NT2/D1 (cell line): ENCODE data around the gene MTHFSD.

Experiments
- DNase-seq: peaks from one replicate; pipeline ENCODE4 v3.0.0-alpha.2; 2011; ENCODE audit warnings: low read depth, low spot score
- H3K27me3 ChIP-seq: 2 replicates; pipeline ENCODE4 v1.6.0; 2011; ENCODE audit warnings: mild to moderate bottlenecking; ENCODE audit not compliant: insufficient read length, insufficient read depth
- H3K36me3 ChIP-seq: 2 replicates; pipeline ENCODE4 v1.6.1; 2011; ENCODE audit warnings: mild to moderate bottlenecking, low read length, mixed read lengths; ENCODE audit not compliant: insufficient read depth, insufficient read length
- H3K4me1 ChIP-seq: 2 replicates; pipeline ENCODE4 v1.5.1; 2011; ENCODE audit not compliant: insufficient read depth, insufficient read length
- H3K4me3 ChIP-seq: 2 replicates; pipeline ENCODE4 v1.5.1; 2011; ENCODE audit warnings: low read depth; ENCODE audit not compliant: insufficient read length
- H3K9ac ChIP-seq: 2 replicates; pipeline ENCODE4 v1.6.0; 2011; ENCODE audit warnings: low read depth; ENCODE audit not compliant: insufficient read length
- H3K9me3 ChIP-seq: 2 replicates; pipeline ENCODE4 v1.5.1; 2011; ENCODE audit warnings: mild to moderate bottlenecking, low read length; ENCODE audit not compliant: insufficient read depth
- SUZ12 ChIP-seq: IDR thresholded peaks from 2 replicates; pipeline ENCODE4 v1.6.1; 2011; ENCODE audit not compliant: insufficient read length, insufficient read depth; ENCODE audit errors: extremely low read depth
- YY1 ChIP-seq: IDR thresholded peaks from 2 replicates; pipeline ENCODE4 v1.6.1; 2011; ENCODE audit not compliant: insufficient read length, insufficient read depth
- ZNF274 ChIP-seq: IDR thresholded peaks from 2 replicates; pipeline ENCODE4 v1.6.1; 2011; ENCODE audit warnings: mild to moderate bottlenecking, low read depth, low read length

The MTHFSD gene

DNA sequence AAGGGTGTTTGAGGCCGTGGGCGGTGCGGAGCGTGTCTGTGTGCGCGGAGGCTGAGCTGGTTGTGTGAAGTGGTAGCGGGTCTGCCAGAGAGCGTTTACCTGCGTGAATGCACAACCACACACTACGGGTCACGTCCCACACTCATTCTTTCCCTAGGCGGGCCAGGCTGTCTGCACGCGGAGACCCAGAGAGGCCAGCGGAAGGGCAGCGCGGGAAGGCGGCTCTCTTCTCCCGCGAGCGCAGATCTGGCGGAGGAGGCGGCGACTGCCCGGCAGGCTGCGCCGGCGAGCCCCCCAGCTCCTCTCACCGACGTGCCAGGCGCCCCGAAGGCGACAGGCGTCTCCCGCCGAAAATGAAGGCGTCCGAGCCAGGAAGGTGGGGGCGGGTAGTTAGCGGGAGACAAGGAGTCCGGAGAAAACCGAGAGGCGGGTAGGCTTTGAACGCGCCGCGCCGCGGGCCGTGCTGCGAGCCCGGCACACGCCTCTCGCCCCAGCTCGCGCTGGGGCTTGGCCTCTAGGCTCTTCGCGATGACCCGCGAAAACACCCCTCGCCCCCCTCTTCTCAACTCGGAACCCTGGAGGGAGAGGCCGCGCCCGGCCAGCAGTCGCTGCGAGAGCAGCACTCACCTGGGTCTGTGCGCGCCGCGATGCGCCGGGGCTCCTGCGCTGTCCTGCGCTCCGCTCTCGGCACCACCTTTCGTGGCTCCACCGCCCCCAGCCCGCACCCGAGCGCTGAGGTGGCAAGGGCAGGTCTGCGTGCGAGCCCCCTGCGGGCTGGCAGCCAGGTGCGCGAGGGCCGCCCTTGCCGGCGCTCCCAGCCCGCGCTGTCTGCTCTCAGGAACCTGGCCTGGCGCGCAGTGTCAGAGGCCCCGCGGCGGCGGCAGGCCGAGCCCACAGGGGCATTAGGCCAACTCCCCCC, 46.7 kb downstream of the MTHFSD start:
- H3K27me3 ChIP-seq: peaks cover 98% of the 10 kb centered on the region
- peaks cover 29% of the 10 kb centered on the region for H3K4me1 ChIP-seq
- peak; percentile 100 for TF ChIP-seq SUZ12
- TF ChIP-seq YY1: no peak
- no peak for TF ChIP-seq ZNF274

DNA sequence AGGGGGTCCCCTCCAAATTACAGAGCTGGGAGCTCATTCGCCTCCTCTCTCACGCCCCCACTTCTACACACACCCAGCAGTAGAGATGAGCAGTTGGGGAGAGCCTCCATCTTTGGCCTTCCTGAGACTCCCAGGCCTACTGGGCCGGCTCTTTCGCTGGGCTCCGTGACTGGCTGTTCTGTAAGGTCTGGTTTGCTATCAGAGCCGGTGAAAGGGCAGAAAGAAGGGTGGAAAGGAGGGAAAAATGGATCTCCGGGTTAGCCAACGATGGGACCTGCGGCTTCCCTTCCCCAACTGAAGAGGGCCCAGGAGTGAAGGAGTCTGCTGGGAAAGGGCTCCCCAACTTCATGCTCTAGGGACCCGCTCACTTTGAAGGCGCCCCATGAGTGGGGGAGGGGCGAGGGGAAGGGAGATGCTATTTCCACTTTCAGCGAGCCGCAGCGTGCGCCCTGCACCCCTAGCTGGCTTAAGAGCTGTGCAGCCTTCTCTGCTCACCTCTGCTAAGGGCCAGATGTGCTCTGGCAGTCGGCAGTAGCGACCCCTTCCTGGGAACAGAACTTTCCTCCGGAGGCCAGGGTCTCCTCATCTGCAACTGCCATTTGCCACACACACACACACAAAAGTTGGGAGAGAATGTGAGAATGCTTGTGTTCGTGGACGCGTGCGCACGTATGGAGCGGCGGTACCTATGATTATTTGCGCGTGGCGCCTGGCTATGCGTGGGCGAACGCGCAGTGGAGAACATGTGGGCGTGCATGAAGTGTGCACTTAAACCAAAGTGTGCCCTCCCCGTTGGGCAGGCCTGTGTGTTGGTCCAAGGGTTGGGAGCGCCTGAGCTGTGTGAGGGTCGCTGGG, 47.6 kb downstream of the MTHFSD start:
- Histone ChIP-seq H3K27me3 (peaks cover 98% of the 10 kb centered on the region), H3K9ac (peak overlapping the region; percentile 15), H3K4me3 (peak overlapping the region; percentile 37), H3K36me3 (no peaks in the 10 kb centered on the region), H3K4me1 (peaks cover 26% of the 10 kb centered on the region), H3K9me3 (no peaks in the 10 kb centered on the region)
- TF ChIP-seq ZNF274 (no peak), YY1 (no peak)
- DNase-seq: no peak

More for the DNA sequence above, 46.7 kb downstream of the MTHFSD start:
- H3K4me3 ChIP-seq: peak overlapping the region; percentile 37
- DNase-seq: no peak
- H3K9ac ChIP-seq: peak overlapping the region; percentile 15
- H3K36me3 ChIP-seq: no peaks in the 10 kb centered on the region
- no peaks in the 10 kb centered on the region for H3K9me3 ChIP-seq

DNA sequence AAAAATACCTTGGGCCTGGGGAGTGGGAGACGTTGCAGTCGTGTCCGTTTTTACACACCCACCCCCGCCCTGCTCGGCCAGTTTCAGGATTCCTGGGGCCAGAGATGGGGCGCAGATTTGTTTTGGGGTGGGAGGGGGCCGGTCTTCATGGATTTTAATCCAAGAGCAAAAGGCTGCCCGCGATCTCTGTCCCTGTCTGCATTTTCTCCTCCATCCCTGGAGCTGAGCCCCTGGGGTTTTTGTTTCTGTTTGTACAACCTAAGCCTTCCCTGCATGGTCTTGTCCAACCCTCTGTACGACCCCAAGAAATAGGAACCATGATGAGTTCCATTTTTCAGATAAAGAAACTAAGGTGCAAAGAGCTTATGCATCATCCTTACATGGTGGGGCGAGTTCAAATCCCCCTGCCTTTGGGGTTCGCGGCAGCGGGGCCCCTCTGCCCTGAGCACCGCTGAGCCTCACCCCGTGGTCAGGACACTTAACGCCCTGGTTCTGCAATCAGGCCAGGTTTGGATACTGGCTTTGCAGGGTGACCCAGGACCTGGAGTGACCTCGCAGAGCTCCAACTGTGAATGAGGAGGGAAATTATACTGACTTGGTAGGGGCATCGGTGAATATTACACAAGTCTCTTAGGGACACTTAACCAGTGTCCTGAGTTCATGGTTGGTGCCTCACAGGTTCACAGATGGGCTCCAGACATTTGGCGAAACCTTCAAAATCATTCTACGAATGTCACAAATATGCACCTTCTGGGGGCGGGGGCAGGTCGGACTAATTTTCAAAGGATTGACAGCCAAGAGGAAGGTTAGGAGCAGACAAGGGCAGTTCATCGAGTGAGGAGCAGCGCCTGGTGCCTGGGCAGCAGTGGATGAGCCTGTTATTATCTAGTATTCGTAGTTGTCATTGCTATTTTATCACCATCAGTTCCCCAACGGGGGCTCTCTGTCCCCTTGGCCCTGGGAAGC, 48.9 kb downstream of the MTHFSD start:
- DNase-seq: no peak

DNA sequence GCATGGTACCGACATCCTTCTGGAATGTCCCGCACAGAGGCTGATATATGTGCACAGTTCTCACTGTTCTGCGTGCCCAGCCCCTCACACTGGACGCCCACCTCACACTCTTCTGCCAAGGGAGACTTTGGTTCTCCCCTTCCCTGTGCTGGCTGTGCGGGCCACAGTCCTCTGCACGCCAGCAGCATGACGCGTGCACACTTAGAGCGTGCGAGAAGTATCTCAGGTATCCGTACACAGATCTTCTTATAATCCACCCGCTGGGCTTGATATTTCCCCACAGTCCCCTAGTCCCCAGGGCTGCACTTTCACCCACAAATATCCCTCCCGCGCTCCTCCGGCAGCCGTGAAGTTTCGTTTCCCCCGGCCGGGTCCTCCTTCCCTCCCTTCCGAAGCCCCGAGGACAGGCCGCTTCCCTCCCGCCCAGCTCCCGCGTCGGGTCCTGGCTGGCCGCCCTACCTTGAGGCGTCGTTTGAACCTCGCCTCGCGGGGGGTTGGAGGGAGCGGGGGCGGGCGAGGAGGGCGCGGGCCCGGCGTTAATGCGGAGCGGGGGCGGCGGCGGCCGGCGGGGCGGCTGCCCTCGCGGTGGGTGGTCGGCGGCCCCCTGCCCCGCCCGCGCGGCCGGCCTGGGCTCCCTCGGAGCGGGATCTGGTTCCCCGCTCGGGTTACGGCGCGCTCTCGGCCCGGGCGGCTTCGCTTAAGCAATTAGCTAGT, 49.7 kb downstream of the MTHFSD start:
- H3K4me1 ChIP-seq: peaks cover 23% of the 10 kb centered on the region
- peaks cover 98% of the 10 kb centered on the region for H3K27me3 ChIP-seq
- TF ChIP-seq ZNF274: no peak
- TF ChIP-seq SUZ12: peak; percentile 86
- no peak overlapping the region for H3K4me3 ChIP-seq
- no peak overlapping the region for H3K9ac ChIP-seq
- H3K36me3 ChIP-seq: no peaks in the 10 kb centered on the region
- DNase-seq: no peak
- H3K9me3 ChIP-seq: no peaks in the 10 kb centered on the region

More for the DNA sequence above, 48.9 kb downstream of the MTHFSD start:
- Histone ChIP-seq H3K36me3 (no peaks in the 10 kb centered on the region), H3K4me3 (no peak overlapping the region), H3K9me3 (no peaks in the 10 kb centered on the region), H3K27me3 (peaks cover 98% of the 10 kb centered on the region), H3K9ac (no peak overlapping the region), H3K4me1 (peaks cover 27% of the 10 kb centered on the region)
- no peak for TF ChIP-seq ZNF274
- TF ChIP-seq YY1: no peak
- peak; percentile 56 for TF ChIP-seq SUZ12

DNA sequence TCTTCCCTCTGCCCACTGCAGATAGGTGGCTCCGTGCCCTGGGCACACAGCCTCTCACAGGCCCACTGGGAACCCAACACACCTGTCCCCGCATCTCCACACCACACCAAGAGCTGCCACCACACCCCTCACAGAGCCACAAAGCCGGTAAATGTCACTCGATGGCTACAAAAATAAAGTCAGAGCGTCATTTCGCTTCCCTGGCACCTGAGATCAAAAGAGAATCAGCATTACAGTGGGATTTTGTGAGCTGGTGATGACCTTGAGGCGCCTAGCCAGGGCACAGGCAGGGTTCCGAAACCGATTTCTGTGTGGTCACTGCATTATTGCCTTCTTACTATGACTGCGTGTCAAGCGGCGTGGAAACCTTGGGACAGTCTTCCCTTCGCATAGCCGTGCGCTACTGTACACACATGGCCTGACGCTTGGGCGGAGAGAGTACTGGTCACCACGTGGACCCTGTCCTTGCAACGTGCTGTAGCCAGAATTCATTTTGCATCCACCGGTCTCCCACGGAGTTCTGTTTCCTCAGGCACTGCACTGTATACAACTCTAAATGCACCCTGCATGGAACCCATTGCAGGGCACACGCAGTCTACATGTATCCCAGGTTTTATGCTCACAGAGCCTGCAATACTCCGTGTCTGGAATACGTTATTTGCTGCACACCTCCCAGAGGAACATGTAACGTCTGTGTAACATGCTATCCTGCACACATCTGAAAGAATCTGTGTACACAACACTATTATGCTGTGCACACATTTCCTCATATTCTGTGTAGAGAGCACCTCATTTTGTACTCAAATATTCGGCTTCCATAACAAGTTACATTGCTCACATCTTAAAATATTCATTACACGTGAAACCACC, 50.5 kb downstream of the MTHFSD start:
- H3K4me1 ChIP-seq: peaks cover 23% of the 10 kb centered on the region
- TF ChIP-seq YY1 (no peak), SUZ12 (no peak), ZNF274 (no peak)
- H3K27me3 ChIP-seq: peaks cover 100% of the 10 kb centered on the region
- no peaks in the 10 kb centered on the region for H3K36me3 ChIP-seq
- H3K9ac ChIP-seq: no peak overlapping the region
- no peak for DNase-seq
- H3K4me3 ChIP-seq: no peak overlapping the region
- no peaks in the 10 kb centered on the region for H3K9me3 ChIP-seq
